GM18519 (cell line): ENCODE data around the gene HTR4.

Source experiments
- ATAC-seq: cut with Tn5 transposase; IDR thresholded peaks from one replicate; pipeline ENCODE4 v1.9.1; 2021; ENCODE audit warnings: mild to moderate bottlenecking, moderate library complexity; ENCODE audit not compliant: unreplicated experiment, low FRiP score

Gene HTR4

DNA sequence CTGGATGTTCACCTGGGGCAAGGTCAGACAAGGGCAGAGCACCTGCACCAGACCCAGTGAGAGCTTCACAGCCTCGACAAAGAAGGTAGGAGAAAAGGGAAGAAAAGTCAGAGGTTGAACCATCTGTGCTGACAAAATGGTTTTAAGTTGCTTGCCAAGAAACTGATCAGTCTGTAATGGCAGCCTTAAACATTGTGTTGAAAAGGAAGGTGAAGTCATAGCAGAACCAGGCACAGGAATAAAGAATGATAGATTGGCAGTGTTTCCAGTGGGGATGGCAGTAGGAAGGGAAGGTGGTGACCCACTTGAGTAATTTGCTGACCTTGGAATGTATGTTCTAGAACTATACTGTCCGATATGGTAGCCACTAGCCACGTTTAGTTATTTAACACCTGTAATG lies 34.2 kb downstream of the HTR4 start:
- no peak for ATAC-seq

DNA sequence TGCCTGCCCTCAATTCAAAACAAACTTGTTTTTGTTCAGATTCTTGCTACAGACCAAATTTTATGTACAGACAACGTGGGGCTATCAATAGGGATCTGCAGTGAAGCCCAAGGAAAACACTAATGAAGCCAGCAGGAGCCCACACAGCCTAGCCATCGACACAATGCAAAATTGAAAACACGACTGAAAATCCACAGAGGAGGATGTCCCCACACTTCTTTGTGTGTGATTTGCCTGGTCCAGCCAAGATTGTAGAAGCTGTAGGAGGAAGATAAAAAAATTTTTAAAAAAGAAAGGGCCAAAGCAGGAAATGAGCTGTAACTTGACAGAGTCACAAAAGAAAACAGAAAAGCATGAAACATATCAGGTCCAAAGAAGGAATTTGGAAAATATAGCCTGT lies 34.8 kb downstream of the HTR4 start:
- ATAC-seq = no peak

DNA sequence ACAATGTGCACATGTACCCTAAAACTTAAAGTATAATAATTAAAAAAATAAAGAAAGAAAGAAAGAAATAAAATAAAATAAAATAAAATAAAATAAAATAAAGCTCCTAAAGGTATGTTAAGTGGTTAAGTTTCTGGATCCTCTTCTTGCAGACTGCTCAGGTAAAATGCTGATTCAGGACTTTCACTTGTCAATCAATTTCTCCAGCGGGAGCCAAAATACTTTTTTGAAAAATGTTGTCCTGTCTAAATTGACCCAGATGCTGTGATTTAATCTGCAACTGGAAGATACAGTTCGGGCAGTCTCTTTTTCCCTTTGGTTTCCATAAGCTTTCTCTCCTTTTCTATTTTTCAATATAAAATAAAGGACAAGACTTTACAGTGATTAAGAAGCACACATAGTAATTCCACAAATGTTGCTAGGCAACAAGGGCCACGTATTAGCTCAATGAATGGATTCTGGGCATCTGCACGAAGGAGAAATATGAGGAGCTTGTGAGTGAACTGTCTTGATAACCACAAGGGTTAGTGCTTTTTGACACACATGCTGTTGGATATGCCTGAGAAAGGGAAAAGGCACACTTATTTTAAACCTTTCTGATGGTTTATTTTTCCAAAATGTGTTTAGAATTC lies 38.6 kb downstream of the HTR4 start:
- no peak for ATAC-seq

DNA sequence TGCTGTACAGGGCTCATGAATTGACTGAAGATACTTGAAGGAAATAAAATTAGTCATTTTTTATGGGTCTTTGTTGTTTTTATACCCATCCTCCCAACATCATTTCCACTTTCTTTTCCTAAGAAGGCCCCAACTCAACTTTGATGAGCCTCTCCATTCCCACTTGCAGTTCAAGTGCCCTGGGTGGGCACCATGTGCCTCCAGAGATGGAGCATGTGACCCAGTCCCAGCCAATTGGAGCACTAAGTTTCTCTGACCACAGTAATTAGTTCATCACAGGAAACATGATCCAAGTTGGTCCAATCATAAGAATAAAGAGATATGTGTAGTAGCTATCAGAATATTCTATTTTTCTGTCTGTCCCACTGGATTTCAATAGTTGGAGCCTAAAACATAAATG lies 46.9 kb downstream of the HTR4 start:
- no peak for ATAC-seq

DNA sequence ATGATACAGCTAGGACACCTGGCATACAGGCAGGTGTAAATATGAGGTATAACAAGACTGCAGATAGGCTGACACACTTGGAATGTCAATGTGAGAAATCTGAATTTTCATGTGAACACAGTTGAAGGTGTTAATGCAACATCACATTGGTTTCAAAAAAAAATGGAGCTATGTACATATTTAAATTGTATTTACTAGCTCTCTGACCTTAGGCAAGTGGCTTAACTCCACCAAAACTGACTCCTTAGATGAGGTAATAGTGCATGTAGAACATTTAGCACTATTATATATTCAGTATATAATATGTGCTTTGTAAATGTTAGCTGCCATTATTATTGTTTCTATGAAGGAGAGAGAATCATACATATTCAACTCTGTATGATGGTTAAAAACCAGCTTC lies 48.0 kb downstream of the HTR4 start:
- ATAC-seq = no peak

DNA sequence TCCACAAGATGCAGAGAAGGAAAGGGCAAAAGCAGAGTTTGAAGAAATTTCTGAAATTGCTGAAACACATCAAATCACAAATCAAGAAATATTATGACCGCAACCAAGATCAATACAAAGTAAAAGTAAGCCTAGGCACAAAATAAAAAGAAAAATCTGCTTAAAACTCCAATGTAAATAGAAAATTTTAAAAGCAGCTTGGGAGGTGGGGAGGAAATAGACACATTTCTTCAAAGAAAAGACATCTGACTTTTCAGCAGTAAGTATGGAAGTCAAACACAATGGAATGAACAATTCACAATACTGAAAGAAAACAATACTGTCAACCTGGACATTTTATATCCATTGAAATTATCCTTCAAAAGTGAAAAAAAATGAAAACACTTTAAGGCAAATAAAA lies 55.1 kb downstream of the HTR4 start:
- no peak for ATAC-seq

DNA sequence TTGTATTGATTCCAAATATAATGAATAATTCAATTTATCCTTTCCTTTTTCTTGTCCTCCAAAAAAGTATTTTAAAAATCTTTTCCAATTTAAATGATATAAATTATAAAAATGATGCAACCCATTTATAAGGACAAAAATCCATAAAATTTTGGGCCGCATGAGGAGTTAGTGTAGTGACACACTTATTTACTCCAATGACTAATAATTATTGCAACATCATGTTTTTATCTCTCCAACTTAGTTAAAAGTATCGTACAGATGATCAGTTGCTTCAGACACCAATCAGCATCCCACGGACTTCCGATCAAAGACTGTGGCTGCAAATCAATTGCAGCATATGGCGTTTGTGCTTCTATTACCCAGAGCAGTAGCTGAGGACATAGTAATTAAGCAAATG lies 58.6 kb downstream of the HTR4 start:
- no peak for ATAC-seq

DNA sequence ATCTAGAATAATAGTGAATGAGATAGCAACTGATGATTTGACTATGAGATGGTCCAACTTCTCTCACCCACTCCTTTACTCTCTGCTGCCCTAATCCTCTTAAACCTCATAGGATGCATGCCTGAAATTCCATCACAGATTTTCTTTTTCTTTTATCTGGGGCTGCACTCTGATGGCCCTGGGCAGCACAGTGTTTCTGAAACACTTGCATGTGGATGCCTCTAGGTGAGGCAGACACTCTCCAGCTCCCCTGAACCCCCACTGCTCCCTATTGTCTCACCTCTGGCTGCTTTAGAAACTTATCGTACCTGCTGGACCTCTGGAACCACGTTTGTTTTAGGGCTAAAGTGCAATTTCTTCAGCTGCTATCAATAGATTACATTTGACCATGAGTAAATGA lies 67.5 kb downstream of the HTR4 start:
- no peak for ATAC-seq

DNA sequence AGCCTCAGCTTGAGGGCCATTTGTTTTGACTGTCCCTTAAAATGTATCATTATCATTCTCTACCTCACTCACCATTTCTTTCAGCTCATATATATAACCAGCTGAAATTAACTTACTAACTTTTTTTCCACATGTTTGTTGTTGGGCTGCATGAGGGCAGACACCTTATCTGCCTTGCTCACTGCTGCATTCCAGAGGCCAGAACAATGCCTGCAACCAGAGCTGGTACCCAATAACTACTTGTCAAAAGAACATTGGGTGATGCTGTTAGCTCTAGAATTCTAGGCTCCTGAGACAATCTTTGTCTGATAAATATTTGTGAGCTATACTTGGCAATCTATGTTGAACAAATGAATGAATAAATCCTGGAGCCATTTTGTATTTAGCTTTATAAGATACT lies 68.3 kb downstream of the HTR4 start:
- no peak for ATAC-seq

DNA sequence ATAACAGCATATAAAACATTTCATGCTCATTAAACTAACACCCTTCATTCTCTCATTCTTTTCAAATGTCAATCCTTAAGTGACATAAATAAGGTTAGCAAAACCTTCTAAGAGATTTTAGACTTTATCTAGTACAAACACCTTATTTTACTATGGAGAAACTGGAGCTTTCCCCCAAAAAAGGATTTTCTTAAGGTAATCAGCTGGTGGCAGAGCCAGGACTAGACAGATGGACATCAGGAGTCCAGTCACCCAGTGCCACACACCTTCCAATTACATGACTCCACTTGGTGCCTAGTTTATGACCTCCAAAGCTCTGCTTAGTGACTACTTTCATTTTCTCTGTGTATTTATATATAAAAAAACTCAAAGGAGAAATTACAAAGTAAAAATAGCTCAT lies 70.2 kb downstream of the HTR4 start:
- ATAC-seq = no peak

DNA sequence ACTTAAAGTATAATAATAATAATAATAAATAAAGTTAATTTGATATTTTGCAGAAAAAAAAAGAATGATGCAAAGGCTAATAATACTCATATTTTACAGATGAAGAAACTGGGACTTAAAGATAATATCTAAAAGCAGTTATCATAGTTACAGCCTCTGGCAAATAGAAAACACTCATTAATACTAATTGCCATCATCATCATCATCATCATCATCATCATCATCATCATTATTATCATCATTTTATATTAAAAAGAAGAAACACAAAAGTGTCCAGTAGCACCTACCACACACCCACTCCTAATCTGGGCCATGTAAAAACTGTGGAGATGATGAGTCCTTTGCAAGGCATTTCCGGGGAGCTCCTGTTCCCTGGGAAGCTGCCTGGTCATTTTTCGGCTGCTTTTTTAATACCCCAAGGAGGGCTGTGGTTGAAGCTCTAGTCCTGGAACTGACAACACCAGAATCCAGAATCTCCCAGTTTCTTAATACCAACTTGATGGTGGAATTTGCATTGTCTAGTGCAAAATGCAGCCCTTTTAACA lies 70.8 kb downstream of the HTR4 start:
- ATAC-seq = no peak

DNA sequence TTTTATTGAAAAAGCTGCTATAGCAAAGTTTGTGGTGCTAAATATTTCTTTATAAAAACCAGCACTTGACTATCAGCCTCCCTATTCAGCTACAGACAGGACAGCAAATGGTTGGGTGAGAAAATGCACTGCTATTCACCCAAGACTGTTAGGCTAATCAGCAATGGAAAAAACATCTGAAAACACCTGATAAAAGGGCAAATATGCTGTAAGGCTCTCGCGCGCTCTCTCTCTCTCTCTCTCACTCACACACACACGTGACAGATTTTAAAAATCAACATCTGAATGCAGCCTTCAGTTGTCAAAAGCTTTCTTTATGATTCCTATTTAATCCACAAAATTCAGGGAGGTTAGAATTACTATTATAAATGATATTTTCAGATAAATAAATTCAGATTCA lies 80.2 kb downstream of the HTR4 start:
- no peak for ATAC-seq

DNA sequence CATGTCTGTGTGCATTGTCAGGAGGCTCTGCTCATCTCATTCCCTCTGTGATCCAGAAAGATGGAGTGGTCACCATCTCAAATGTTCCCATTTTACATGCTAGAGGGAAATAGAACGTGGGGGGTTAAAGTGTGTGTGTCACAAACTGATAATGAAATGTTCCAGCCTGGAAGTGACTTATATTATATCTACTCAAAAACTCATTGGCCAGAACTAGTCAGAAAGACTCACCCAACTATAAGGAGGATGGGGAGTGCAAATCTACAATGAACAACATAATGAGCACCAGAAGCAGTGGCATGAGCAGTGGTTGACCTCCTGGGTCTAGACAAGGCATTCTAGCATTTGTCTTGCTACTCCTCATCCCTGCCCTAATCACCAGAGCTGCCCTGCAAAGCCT lies 81.0 kb downstream of the HTR4 start:
- no peak for ATAC-seq

DNA sequence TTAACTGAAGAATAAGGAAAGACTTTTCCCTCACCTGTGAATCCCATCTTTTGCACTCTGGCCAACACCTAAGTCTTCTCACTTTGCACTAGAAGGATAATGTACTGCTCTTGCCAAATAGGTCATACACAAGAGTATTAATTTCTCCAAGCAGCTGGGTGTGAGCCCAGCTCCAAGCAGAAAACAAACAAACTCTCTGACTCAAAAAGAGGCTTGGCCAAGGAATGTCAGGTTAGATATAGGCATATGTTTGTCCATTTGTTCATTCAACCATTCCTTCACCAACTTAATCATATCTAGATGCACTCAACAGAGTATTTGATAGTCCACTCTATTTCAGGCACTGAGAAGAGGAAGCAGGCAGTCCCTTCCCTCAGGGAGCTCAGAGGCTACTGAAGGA lies 84.4 kb downstream of the HTR4 start:
- ATAC-seq = no peak

DNA sequence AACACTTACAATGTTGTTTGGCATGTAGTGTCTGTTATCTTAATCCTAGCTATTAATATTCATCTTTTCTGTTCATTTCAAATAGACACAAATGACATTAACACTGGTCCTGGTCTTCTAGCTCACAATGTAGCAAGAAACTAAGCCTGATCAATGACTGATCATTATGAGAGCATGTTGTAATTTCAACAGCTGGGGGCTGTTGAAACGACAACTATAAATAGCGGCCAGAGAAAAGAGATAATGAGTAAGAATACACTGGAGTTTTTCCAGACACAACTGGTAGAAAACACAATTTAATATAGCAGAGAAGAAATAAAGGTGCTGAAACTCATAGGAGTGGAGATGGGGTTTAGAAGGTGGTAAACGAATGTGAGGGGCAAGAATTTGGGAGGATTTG lies 89.2 kb downstream of the HTR4 start:
- ATAC-seq = no peak

DNA sequence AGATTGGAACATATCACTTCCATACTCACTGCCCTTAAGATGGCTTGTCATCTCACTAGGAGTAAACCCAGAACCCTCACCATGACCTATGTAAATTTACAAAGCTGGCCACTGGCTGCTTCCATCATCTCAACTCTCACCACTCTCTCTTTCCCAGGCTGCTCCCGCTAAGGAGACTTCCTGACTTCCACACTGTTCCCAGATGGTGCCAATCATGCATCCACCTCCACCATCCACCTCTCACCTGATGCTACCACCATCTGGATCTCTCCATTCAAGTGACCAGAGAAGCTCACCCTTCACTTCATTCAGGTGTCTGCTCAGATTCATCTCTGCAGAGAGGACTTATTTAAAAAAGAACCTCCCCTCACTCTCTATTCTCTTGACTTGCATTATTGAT lies 91.3 kb downstream of the HTR4 start:
- no peak for ATAC-seq

DNA sequence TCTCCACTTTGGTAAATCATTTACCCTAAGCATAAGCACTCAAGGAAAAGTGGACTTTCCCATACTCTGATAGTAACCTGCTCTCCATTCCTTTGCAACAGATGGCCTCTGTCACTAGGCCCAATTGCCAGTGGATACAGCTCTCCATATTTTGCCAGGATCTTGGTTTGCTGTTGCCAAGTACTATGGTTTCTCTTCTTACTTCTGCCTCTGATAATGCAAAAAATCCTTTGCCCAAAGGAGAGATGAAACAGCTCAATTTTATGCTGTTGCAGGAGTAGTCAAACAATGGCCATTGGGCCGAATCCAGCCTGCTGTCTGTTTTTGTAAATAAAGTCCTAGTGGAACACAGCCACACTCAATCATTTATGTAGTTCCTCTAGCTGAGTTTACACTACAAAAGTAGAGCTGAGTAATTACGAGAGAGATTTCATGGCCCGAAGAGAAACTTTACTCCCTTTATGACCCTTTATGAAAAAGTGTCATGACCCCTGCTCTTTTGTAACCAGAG lies 92.5 kb downstream of the HTR4 start:
- ATAC-seq = no peak

DNA sequence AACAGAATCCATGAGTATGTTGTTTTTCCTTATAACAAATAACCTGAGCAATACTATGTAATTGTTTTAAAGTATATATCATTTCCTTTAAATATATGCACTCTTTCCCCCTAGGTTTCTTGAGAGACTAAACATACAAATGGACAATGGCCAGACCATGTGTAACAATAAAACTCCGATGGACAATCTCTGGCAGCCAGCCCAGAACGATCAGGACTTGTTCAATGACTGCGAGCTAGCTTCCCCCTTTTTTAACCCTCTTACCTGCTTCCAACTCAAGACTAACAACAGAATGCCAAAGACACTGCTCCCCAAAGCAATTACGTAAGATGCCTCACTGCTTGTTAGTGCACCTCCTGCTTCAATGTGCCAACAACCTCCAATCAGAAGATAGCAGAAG lies 94.9 kb downstream of the HTR4 start:
- ATAC-seq = no peak

DNA sequence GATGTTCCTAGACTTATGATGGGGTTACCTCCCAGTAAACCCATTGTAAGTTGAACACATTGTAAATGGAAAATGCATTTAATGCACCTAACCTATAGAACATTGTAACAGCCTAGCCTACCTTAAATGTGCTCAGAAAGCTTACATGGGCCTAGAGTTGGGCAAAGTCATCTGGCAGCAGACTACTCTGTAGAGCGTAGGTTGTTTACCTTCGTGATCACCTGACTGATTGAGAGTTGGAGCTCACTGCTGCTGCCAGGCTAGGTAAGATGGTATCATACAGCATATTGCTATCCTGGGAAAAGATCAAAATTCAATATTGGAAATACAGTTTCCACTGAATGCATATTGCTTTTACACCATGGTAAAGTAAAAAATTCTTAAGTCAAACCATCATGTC lies 95.4 kb downstream of the HTR4 start:
- ATAC-seq = no peak

DNA sequence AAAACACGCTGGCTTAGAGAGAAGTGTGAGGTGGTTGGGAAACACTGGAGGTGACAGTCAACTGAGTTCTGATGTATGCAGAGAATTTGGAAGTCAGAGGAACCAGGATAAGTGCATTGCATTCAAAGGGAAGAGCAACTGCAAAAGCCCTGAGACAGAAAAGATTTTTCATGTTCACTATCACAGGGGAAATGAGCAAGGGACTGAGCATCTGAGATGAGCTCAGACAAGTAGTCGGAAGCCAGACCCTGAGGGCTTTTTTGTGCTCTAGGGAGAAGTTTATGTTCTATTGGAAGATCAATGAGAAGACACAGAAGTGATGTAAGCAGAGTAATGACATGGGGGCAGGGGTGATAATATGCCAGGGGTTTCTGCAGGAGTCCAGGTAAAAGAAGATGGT lies 97.5 kb downstream of the HTR4 start:
- ATAC-seq = no peak

DNA sequence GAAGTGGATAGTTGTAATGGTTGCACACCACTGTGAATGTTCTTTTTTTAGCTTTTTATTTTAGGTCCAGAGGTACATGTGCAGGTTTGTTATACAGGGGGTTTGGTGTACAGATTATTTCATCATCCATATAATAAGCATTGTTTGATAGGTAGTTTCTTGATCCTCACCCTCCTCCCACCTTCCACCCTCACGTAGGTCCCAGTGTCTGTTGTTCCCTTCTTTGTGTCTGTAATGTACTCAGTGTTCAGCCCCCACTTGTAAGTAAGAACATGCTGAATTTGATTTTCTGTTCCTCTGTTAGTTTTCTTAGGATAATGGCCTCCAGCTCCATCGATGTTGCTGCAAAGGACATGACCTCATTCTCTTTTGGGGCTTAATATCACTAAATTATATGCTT lies 99.7 kb downstream of the HTR4 start:
- no peak for ATAC-seq

DNA sequence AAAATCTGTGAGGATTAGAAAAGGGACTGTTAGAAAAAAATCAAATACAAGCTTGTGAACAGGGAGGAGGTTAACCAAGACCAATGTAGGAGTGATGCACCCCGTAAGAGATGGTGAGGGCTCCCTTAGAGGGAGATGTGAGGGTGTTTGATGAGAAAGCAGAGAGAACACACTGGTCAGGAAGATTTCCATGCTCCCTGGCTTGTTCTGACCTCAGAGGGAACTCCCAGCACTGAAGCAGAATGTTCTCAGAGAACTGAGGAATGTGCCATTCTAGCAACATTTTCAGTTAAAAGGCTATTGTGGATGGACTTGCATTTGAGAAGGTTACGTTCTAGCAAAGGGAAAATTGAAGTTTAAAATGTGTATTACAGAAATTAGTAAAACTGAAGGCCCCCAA lies 110.6 kb downstream of the HTR4 start:
- no peak for ATAC-seq

DNA sequence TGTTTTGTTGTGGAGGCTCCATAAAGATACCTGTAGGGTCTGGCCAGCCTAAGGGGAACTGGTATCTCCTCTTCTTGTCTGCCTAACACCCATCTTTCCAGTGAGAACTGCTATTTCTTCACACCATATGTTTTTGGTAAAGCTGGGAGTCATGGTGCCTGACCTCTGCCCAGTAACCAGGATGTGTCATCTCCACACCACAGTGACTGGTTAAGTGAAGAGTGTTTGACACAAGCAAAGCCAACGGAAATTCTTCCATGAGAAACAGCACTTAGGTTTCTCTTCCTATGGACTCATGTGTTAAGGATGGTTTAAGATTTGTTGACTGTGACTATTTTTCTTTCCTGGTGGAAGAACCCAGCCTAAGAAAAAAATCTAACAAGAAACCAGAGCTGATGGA lies 111.5 kb downstream of the HTR4 start:
- ATAC-seq = no peak
